ENCODE measurements around the gene AOC2.

The AOC2 gene

GRCh38 chr17:42844271-42844670 lies at the start of gene AOC2:
AOC2 (plus strand) TSS chr17:42844580; CDS start chr17:42844627, 47 bp downstream.
- DNase-seq: no peak

- no peak for DNase-seq
Measured at GRCh38 chr17:42795061-42795460, 49.3 kb upstream of the AOC2 start.

GRCh38 chr17:42795465-42795864 lies 48.9 kb upstream of the AOC2 start:
- DNase-seq: no peak

GRCh38 chr17:42796066-42796758 lies 48.2 kb upstream of the AOC2 start:
- DNase-seq: no peak

GRCh38 chr17:42797067-42798007 lies 47.0 kb upstream of the AOC2 start:
- no peak for DNase-seq

GRCh38 chr17:42798011-42798382 lies 46.4 kb upstream of the AOC2 start:
- DNase-seq: no peak

- peak; percentile 88 to 89 for DNase-seq
Measured at GRCh38 chr17:42798383-42799380, 45.7 kb upstream of the AOC2 start, which contains the start of the genes CNTD1 and COA3. CNTD1 (plus strand) TSS chr17:42798861; CDS start chr17:42799068, 207 bp downstream. COA3 (minus strand) TSS chr17:42798704; CDS start chr17:42798681, 23 bp downstream.

- DNase-seq: peak in 1 of 2 experiments; percentile 4
Measured at GRCh38 chr17:42803074-42803883, 41.1 kb upstream of the AOC2 start.

- peak; percentile 31 to 43 for DNase-seq
Measured at GRCh38 chr17:42804918-42805367, 39.4 kb upstream of the AOC2 start.

- no peak for DNase-seq
Measured at GRCh38 chr17:42806249-42806648, 38.1 kb upstream of the AOC2 start.

GRCh38 chr17:42809250-42809649 lies 35.1 kb upstream of the AOC2 start:
- DNase-seq: no peak

GRCh38 chr17:42814633-42815399 lies 29.6 kb upstream of the AOC2 start:
- DNase-seq: no peak

GRCh38 chr17:42817866-42818265 lies 26.5 kb upstream of the AOC2 start:
- DNase-seq: no peak

- no peak for DNase-seq
Measured at GRCh38 chr17:42818379-42818778, 26.0 kb upstream of the AOC2 start.

GRCh38 chr17:42819939-42820535 lies 24.3 kb upstream of the AOC2 start:
- peak; percentile 71 to 86 for DNase-seq

- no peak for DNase-seq
Measured at GRCh38 chr17:42821176-42821575, 23.2 kb upstream of the AOC2 start.

- no peak for DNase-seq
Measured at GRCh38 chr17:42827472-42827871, 16.9 kb upstream of the AOC2 start.

- DNase-seq: no peak
Measured at GRCh38 chr17:42830971-42831370, 13.4 kb upstream of the AOC2 start.

GRCh38 chr17:42832213-42832933 lies 12.0 kb upstream of the AOC2 start:
- DNase-seq: no peak

Data from SHP77 (cell line).